Measurements from ENCODE around the gene LYZL4. TPM values are rescaled to one million over a fixed set of nuclear protein-coding genes. Genes with fewer than 3 reads are reported as not detected.

The LYZL4 gene
- total RNA-seq, 1 donor from 2014 or later, result not detected

DNA sequence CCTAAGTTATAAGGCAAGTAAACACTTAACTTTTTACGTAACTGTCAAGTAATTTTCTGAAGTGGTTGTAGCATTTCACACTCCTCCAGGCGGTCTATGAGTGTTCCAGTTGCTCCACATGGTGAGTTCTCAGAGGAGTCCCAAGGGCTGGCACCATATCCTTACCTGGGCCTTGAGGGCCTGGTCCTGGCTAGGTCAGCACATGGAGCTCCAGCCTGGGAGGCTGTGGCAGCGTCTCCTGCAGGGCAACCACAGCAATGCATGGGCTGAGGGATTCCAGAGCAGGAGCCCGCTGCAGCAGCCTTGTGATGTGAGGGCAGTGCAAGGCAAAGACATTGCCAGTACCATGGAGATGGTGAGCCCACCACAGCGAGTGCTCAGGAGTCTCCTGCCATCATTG, 32.2 kb upstream of the LYZL4 start:
- peaks cover 60% of the 10 kb centered on the region for H3K27me3 Mint-ChIP-seq (ENCODE audit: low read depth)
- H3K36me3 Mint-ChIP-seq (ENCODE audit: low read depth), result no peaks in the 10 kb centered on the region
- H3K4me1 Mint-ChIP-seq (ENCODE audit: low read depth), result peaks cover 2% of the 10 kb centered on the region
- no peak overlapping the region for H3K27ac Mint-ChIP-seq (ENCODE audit: unreplicated experiment)
- no peak for DNase-seq (ENCODE audit: low spot score)
- no peaks in the 10 kb centered on the region for H3K9me3 Mint-ChIP-seq (ENCODE audit: low read depth)
- TF ChIP-seq, protein P1, sequence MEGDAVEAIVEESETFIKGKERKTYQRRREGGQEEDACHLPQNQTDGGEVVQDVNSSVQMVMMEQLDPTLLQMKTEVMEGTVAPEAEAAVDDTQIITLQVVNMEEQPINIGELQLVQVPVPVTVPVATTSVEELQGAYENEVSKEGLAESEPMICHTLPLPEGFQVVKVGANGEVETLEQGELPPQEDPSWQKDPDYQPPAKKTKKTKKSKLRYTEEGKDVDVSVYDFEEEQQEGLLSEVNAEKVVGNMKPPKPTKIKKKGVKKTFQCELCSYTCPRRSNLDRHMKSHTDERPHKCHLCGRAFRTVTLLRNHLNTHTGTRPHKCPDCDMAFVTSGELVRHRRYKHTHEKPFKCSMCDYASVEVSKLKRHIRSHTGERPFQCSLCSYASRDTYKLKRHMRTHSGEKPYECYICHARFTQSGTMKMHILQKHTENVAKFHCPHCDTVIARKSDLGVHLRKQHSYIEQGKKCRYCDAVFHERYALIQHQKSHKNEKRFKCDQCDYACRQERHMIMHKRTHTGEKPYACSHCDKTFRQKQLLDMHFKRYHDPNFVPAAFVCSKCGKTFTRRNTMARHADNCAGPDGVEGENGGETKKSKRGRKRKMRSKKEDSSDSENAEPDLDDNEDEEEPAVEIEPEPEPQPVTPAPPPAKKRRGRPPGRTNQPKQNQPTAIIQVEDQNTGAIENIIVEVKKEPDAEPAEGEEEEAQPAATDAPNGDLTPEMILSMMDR (IDR thresholded peaks at IDR 0.05), result no peak
- no peak overlapping the region for H3K4me3 Mint-ChIP-seq (ENCODE audit: unreplicated experiment)

DNA sequence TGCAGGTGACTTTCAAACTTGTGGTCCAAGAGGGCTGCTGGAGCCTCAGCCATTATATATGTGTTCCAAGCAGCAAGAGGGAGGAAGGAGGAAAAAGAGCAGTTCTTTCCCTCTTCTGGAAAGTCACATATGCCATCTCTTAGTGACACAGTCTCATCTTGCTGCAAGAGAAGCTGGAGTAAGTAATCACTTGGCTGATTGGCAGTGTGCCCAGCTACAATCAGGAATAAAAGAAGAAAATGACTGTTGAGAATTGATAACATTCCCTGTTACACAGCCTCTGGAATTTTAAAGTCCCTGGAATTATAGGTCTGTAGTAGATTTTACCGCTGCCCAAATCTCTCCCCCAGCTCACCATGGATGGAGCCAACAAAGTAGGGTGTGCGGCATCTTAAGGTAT, 31.4 kb upstream of the LYZL4 start:
- H3K27ac Mint-ChIP-seq (ENCODE audit: unreplicated experiment), result no peak overlapping the region
- peaks cover 2% of the 10 kb centered on the region for H3K4me1 Mint-ChIP-seq (ENCODE audit: low read depth)
- H3K27me3 Mint-ChIP-seq (ENCODE audit: low read depth), result peaks cover 67% of the 10 kb centered on the region
- TF ChIP-seq, protein P1 (IDR thresholded peaks at IDR 0.05), result no peak
- no peaks in the 10 kb centered on the region for H3K36me3 Mint-ChIP-seq (ENCODE audit: low read depth)
- DNase-seq (ENCODE audit: low spot score), result no peak
- H3K4me3 Mint-ChIP-seq (ENCODE audit: unreplicated experiment), result no peak overlapping the region
- no peaks in the 10 kb centered on the region for H3K9me3 Mint-ChIP-seq (ENCODE audit: low read depth)

DNA sequence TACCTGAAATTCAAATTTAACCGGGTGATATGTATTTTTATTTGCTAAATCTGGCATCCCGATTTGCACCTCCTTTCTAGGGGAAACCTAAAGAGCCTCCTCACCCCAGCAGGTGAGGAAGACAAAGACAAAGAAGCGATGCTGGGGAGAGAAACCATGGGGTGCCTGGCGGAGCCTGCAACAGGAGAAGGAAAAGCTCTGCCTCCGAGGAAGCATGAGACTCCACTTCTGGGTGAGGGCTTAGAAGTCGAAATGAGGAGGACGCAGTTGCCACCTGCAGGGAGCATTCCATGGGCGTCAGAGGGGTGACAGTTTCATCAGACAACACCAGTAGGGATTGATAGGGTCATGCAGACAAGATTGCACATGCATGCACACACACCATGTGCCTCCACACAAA, 30.5 kb upstream of the LYZL4 start:
- H3K4me3 Mint-ChIP-seq (ENCODE audit: unreplicated experiment), result no peak overlapping the region
- DNase-seq (ENCODE audit: low spot score), result no peak
- no peak overlapping the region for H3K27ac Mint-ChIP-seq (ENCODE audit: unreplicated experiment)
- peaks cover 2% of the 10 kb centered on the region for H3K4me1 Mint-ChIP-seq (ENCODE audit: low read depth)
- H3K27me3 Mint-ChIP-seq (ENCODE audit: low read depth), result peaks cover 65% of the 10 kb centered on the region
- H3K9me3 Mint-ChIP-seq (ENCODE audit: low read depth), result no peaks in the 10 kb centered on the region
- H3K36me3 Mint-ChIP-seq (ENCODE audit: low read depth), result no peaks in the 10 kb centered on the region
- TF ChIP-seq, protein P1 (IDR thresholded peaks at IDR 0.05), result no peak

DNA sequence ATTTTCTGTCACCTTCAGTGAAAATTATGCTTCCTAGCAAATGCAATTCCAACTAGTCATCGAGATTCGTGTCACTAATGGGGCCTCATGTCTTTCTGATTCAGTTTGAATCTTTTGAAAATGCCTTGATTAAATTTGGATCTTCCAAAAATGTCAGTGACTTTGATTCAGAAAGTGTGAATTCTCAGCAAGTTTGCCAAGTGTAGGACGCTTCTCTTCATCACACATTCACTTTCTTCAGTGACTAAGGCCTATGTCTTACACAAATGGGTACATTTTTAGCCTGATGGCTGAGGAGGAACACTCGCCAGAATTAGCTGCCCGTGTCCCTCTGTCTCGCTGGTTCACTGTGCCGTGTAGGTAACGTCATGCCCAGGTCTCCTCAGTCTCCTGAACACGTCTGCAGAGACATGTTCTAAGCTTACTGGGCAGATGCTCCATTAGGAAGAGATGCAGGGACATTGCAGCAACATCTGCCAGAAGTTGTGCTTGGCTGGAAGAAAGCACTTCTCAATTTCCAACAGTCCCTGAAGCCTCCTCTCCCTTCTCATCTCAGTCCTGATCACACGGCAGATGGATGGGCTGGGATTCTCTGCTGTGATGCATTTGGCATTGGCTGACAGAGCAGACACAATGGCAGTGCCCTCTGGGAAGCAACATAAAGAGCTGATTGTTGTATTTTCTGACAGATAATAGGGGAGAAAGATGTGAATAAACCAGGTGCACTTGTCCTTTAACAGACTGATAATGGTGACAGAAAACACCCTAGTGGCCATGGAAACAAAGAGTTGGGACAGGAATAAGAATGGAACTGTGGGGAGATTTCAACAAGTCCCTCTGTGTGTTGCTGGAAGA, 29.1 kb upstream of the LYZL4 start:
- H3K27ac Mint-ChIP-seq (ENCODE audit: unreplicated experiment), result no peak overlapping the region
- no peaks in the 10 kb centered on the region for H3K36me3 Mint-ChIP-seq (ENCODE audit: low read depth)

DNA sequence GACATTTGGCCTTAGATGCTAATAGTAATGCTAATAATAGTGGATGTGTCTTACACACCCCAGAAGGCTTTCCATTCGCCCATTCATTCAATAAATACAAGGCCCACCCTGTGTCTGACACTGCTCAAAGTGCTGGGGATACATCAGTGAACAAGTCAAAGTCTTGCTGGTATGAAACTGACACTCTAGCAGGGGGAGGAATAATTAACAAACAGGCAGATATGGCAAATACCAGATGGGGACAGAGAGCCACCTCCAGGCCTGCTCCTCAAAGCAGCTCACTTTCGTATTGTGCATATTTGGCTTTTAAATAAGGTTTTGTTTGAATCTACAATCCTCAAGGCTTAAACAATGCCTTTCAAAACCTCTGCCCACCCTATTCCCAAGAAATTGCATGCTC, 28.3 kb upstream of the LYZL4 start:
- no peak overlapping the region for H3K4me3 Mint-ChIP-seq (ENCODE audit: unreplicated experiment)
- no peak overlapping the region for H3K27ac Mint-ChIP-seq (ENCODE audit: unreplicated experiment)
- DNase-seq (ENCODE audit: low spot score), result no peak
- H3K27me3 Mint-ChIP-seq (ENCODE audit: low read depth), result peaks cover 61% of the 10 kb centered on the region
- no peaks in the 10 kb centered on the region for H3K36me3 Mint-ChIP-seq (ENCODE audit: low read depth)
- H3K4me1 Mint-ChIP-seq (ENCODE audit: low read depth), result no peaks in the 10 kb centered on the region
- no peaks in the 10 kb centered on the region for H3K9me3 Mint-ChIP-seq (ENCODE audit: low read depth)
- TF ChIP-seq, protein P1 (IDR thresholded peaks at IDR 0.05), result no peak

More for the DNA sequence above, 29.1 kb upstream of the LYZL4 start:
- TF ChIP-seq, protein P1 (IDR thresholded peaks at IDR 0.05), result no peak
- no peaks in the 10 kb centered on the region for H3K9me3 Mint-ChIP-seq (ENCODE audit: low read depth)
- H3K27me3 Mint-ChIP-seq (ENCODE audit: low read depth), result peaks cover 60% of the 10 kb centered on the region
- no peak for DNase-seq (ENCODE audit: low spot score)
- H3K4me3 Mint-ChIP-seq (ENCODE audit: unreplicated experiment), result no peak overlapping the region
- H3K4me1 Mint-ChIP-seq (ENCODE audit: low read depth), result peaks cover 2% of the 10 kb centered on the region

All from chondrocyte (in vitro differentiated cells).